SK-N-SH treated with all-trans-retinoic acid at 6 μM for 48 hours (cell line): ENCODE measurements around the gene CTSD.
"Not testable (repeated sequence)": the region's sequence is repeated elsewhere in the genome, so short reads cannot be mapped to it uniquely, and the experiment has no call there.

Experiments used
- ATAC-seq: fragments of 200-7000 bp; cut with Tn5 transposase; 3 replicates; pipeline ENCODE4 v1.9.1; 2020; ENCODE audit warnings: mild to moderate bottlenecking, moderate library complexity
- BACH2 ChIP-seq: fragments of 250-450 bp; sonication (Bioruptor Pico); IDR thresholded peaks from 2 replicates; pipeline ENCODE4 v1.9.0; 2021; ENCODE audit warnings: mild to moderate bottlenecking, borderline replicate concordance
- CSDC2 ChIP-seq: fragments of 250-450 bp; sonication (Bioruptor Pico); IDR thresholded peaks from 2 replicates; pipeline ENCODE4 v1.5.0; 2020; ENCODE audit warnings: mild to moderate bottlenecking, moderate library complexity
- ESRRG ChIP-seq: fragments of 250-450 bp; sonication (Bioruptor Pico); IDR thresholded peaks from 2 replicates; pipeline ENCODE4 v1.6.1; 2021; ENCODE audit warnings: mild to moderate bottlenecking
- GLIS3 ChIP-seq: fragments of 250-450 bp; sonication (Bioruptor Pico); IDR thresholded peaks from 2 replicates; pipeline ENCODE4 v1.5.0; 2020; ENCODE audit warnings: mild to moderate bottlenecking, moderate library complexity
- ISL1 ChIP-seq: fragments of 250-450 bp; sonication (Bioruptor Pico); IDR thresholded peaks from 2 replicates; pipeline ENCODE4 v2.1.2; 2022; ENCODE audit warnings: mild to moderate bottlenecking, moderate library complexity
- OSR1 ChIP-seq: fragments of 250-450 bp; sonication (Bioruptor Pico); IDR thresholded peaks from 2 replicates; pipeline ENCODE4 v1.8.0; 2022; ENCODE audit warnings: moderate library complexity, mild to moderate bottlenecking, inconsistent platforms
- PPARA ChIP-seq: fragments of 250-450 bp; sonication (Bioruptor Pico); IDR thresholded peaks from 2 replicates; pipeline ENCODE4 v1.5.0; 2020; ENCODE audit warnings: mild to moderate bottlenecking, borderline replicate concordance
- RARB ChIP-seq: fragments of 250-450 bp; sonication (Bioruptor Pico); IDR thresholded peaks from 2 replicates; pipeline ENCODE4 v1.8.0; 2021; ENCODE audit warnings: mild to moderate bottlenecking, moderate library complexity
- SNAI2 ChIP-seq: fragments of 250-450 bp; sonication (Bioruptor Pico); IDR thresholded peaks from 2 replicates; pipeline ENCODE4 v1.5.0; 2020; ENCODE audit warnings: mild to moderate bottlenecking, moderate library complexity
- TCF4 ChIP-seq: fragments of 250-450 bp; sonication (Bioruptor Pico); IDR thresholded peaks from 2 replicates; pipeline ENCODE4 v1.8.0; 2021; ENCODE audit warnings: mild to moderate bottlenecking, moderate library complexity, borderline replicate concordance
- ZFP3 ChIP-seq: fragments of 250-450 bp; sonication (Bioruptor Pico); IDR thresholded peaks from 2 replicates; pipeline ENCODE4 v1.5.0; 2020; ENCODE audit warnings: mild to moderate bottlenecking, moderate library complexity
- ZFP30 ChIP-seq: fragments of 450-650 bp; formaldehyde crosslinking; IDR thresholded peaks from 2 replicates; pipeline ENCODE4 v1.5.0; 2022; ENCODE audit warnings: mild to moderate bottlenecking, moderate library complexity
- ZNF565 ChIP-seq: fragments of 450-650 bp; formaldehyde crosslinking; conservative IDR thresholded peaks from 2 replicates; pipeline ENCODE4 v1.5.0; 2020; ENCODE audit warnings: low read depth, mild to moderate bottlenecking, moderate library complexity
- ZNF70 ChIP-seq: fragments of 450-650 bp; formaldehyde crosslinking; IDR thresholded peaks from 2 replicates; pipeline ENCODE4 v1.5.0; 2020; ENCODE audit warnings: mild to moderate bottlenecking, moderate library complexity
- ZNF8 ChIP-seq: fragments of 450-650 bp; formaldehyde crosslinking; IDR thresholded peaks from 2 replicates; pipeline ENCODE4 v1.5.0; 2020; ENCODE audit warnings: mild to moderate bottlenecking, moderate library complexity
- TF ChIP-seq, protein P1 (sequence below): fragments of 250-450 bp; sonication (Bioruptor Pico); IDR thresholded peaks from 2 replicates; pipeline ENCODE4 v1.8.0; 2020; ENCODE audit warnings: mild to moderate bottlenecking, moderate library complexity, borderline replicate concordance
- TF ChIP-seq, protein P2 (sequence below): fragments of 250-450 bp; sonication (Bioruptor Pico); IDR thresholded peaks from 2 replicates; pipeline ENCODE4 v1.5.0; 2020; ENCODE audit warnings: mild to moderate bottlenecking, moderate library complexity
- TF ChIP-seq, protein P3 (sequence below): fragments of 250-450 bp; sonication (Bioruptor Pico); IDR thresholded peaks from 2 replicates; pipeline ENCODE4 v1.5.1; 2021; ENCODE audit warnings: mild to moderate bottlenecking, moderate library complexity
- TF ChIP-seq, protein P4 (sequence below): fragments of 250-450 bp; sonication (Bioruptor Pico); IDR thresholded peaks from 2 replicates; pipeline ENCODE4 v1.5.1; 2020; ENCODE audit warnings: low read depth, mild to moderate bottlenecking, moderate library complexity

CTSD gene

DNA sequence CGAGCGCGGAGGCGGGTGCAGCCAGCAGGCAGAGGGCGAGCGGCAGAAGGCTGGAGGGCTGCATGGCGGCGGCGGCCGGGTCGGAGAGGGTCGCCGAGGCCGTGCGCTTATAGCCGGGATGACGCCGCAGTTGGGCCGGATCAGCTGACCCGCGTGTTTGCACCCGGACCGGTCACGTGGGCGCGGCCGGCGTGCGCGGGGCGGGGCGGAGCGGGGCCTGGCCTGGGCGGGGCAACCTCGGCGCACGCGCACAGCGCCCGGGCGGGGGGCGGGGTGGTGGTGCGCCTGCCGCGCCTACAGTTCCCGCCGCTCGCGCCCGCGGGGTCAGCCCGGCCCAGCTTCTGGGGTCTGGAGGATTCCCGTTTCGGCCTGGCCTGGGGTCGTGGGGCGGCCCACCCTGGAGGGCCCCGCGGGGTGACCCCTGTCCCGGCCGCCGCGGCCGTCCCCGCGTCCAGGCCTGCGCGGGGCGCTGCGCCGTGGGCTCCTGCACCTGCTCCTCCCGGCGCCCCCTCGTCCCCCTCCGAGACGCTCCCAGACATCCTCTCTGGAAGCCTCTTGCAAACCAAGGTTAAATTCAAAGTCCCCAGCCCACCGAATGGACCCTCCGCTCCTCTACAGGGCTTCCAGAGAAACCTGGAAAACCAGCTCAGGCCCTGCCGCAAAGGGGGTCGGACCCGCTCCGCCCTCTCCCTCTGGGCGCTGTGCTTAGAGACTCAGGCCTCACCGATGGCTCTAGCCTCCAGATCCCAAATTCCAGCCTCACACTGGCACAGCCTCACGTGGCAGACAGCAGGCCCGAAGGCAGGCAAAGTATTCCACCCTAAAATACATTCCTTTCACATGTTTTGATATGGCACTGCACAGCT lies at the start of gene CTSD:
TSS of gene CTSD (minus strand) at position 132 of the 866 bp plus-strand sequence. CDS start at position 64, 68 bp downstream.
- ATAC-seq = peak; percentile 81
- TF ChIP-seq ZFP30 = no peak
- TF ChIP-seq ZFP3 = peak; percentile 96

DNA sequence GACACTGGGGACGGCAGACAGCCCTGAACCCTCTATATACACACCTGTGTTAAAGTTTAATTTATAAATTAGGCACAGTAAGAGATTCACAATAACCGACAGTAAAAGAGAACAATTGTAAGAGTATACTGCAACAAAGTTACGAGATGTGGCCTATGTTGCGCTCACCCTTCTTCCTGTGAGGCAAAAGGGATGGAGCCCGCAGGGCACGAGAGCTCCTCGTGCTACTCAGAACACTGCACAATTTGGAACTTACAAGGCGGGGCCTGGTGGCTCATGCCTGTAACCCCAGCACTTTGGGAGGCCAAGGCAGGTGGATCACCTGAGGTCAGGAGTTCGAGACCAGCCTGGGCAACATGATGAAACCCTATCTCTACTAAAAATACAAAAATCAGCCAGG lies 49.6 kb upstream of the CTSD start:
- ATAC-seq = not testable (repeated sequence)

DNA sequence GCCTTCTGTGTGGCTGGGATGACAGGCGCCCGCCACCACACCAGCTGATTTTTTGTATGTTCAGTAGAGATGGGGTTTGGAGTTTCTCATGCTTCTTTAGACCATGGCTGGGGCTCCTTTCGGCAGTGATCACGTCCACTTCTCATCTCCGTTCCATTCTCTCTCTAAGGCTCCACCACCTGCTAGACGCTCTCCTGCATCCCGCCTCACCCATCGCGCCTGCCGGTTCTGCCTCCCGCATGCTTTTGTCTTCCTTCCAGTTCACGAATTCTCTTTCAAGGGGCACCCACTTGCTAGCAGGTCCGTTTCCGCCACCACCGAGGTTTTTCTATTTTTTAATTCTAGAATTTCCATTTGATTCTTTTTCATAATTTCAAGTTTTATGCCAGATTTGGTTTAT lies 49.1 kb upstream of the CTSD start:
- no peak for ATAC-seq
- TF ChIP-seq, protein P1, sequence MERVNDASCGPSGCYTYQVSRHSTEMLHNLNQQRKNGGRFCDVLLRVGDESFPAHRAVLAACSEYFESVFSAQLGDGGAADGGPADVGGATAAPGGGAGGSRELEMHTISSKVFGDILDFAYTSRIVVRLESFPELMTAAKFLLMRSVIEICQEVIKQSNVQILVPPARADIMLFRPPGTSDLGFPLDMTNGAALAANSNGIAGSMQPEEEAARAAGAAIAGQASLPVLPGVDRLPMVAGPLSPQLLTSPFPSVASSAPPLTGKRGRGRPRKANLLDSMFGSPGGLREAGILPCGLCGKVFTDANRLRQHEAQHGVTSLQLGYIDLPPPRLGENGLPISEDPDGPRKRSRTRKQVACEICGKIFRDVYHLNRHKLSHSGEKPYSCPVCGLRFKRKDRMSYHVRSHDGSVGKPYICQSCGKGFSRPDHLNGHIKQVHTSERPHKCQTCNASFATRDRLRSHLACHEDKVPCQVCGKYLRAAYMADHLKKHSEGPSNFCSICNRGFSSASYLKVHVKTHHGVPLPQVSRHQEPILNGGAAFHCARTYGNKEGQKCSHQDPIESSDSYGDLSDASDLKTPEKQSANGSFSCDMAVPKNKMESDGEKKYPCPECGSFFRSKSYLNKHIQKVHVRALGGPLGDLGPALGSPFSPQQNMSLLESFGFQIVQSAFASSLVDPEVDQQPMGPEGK = no peak
- TF ChIP-seq, all 23 proteins: peak for 0

DNA sequence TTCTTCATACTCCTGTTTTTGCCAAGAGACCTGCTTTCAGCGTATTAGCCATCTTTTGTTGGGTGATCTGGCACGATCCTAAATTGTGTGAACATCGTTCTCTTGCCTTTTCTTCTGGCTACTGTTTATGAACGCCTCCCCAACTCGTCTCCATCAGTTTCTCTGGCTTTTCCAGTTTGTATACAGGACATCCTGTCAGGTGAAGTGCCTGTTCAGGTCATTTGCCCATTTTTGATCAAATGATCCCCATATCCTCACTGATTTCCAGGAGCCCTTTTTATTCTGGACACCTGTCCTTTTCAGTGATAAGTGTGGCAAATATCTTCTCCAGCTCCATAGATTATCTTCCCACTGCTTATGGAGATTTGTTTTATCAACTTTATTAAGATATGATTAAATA lies 48.5 kb upstream of the CTSD start:
- TF ChIP-seq, protein P2, sequence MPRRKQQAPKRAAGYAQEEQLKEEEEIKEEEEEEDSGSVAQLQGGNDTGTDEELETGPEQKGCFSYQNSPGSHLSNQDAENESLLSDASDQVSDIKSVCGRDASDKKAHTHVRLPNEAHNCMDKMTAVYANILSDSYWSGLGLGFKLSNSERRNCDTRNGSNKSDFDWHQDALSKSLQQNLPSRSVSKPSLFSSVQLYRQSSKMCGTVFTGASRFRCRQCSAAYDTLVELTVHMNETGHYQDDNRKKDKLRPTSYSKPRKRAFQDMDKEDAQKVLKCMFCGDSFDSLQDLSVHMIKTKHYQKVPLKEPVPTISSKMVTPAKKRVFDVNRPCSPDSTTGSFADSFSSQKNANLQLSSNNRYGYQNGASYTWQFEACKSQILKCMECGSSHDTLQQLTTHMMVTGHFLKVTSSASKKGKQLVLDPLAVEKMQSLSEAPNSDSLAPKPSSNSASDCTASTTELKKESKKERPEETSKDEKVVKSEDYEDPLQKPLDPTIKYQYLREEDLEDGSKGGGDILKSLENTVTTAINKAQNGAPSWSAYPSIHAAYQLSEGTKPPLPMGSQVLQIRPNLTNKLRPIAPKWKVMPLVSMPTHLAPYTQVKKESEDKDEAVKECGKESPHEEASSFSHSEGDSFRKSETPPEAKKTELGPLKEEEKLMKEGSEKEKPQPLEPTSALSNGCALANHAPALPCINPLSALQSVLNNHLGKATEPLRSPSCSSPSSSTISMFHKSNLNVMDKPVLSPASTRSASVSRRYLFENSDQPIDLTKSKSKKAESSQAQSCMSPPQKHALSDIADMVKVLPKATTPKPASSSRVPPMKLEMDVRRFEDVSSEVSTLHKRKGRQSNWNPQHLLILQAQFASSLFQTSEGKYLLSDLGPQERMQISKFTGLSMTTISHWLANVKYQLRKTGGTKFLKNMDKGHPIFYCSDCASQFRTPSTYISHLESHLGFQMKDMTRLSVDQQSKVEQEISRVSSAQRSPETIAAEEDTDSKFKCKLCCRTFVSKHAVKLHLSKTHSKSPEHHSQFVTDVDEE (CRISPR knock-in tag) = no peak
- TF ChIP-seq CSDC2 (CRISPR knock-in tag) (no peak), ISL1 (no peak), SNAI2 (no peak), ZNF8 (CRISPR knock-in tag) (no peak)
- TF ChIP-seq, protein P1 = no peak
- no peak for ATAC-seq

DNA sequence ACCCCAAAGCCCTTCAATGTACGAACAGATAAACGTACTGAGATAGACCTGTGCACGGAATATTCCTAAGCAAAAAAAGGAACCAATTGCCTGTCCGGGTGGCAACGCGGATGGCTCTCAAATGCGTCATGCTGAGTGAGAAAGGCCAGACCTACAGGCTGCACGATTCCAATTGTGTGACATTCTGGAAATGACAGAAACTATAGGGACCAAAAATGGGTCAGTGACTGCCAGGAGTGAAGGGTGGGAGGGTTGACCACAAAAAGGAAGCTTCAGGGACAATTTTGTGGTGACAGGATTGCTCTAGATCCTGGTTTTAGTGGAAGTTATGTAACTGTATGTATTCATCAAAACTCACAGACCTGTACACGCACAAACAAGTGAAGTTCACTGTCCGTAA lies 47.0 kb upstream of the CTSD start:
- no peak for ATAC-seq
- TF ChIP-seq OSR1 (CRISPR knock-in tag) (no peak), RARB (CRISPR knock-in tag) (no peak), TCF4 (no peak), ZNF8 (CRISPR knock-in tag) (no peak), SNAI2 (no peak), ESRRG (CRISPR knock-in tag) (no peak), ZFP3 (no peak), BACH2 (CRISPR knock-in tag) (no peak), PPARA (CRISPR knock-in tag) (no peak), ISL1 (no peak), ZNF565 (CRISPR knock-in tag) (no peak), ZNF70 (no peak), ZFP30 (no peak), GLIS3 (CRISPR knock-in tag) (no peak), CSDC2 (CRISPR knock-in tag) (no peak)
- TF ChIP-seq, protein P3, sequence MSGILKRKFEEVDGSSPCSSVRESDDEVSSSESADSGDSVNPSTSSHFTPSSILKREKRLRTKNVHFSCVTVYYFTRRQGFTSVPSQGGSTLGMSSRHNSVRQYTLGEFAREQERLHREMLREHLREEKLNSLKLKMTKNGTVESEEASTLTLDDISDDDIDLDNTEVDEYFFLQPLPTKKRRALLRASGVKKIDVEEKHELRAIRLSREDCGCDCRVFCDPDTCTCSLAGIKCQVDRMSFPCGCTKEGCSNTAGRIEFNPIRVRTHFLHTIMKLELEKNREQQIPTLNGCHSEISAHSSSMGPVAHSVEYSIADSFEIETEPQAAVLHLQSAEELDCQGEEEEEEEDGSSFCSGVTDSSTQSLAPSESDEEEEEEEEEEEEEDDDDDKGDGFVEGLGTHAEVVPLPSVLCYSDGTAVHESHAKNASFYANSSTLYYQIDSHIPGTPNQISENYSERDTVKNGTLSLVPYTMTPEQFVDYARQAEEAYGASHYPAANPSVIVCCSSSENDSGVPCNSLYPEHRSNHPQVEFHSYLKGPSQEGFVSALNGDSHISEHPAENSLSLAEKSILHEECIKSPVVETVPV (CRISPR knock-in tag) = no peak
- TF ChIP-seq, protein P4, sequence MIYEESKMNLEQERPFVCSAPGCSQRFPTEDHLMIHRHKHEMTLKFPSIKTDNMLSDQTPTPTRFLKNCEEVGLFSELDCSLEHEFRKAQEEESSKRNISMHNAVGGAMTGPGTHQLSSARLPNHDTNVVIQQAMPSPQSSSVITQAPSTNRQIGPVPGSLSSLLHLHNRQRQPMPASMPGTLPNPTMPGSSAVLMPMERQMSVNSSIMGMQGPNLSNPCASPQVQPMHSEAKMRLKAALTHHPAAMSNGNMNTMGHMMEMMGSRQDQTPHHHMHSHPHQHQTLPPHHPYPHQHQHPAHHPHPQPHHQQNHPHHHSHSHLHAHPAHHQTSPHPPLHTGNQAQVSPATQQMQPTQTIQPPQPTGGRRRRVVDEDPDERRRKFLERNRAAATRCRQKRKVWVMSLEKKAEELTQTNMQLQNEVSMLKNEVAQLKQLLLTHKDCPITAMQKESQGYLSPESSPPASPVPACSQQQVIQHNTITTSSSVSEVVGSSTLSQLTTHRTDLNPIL (CRISPR knock-in tag) = no peak
- TF ChIP-seq, protein P2 (CRISPR knock-in tag) = no peak
